ENCODE data around the gene FHOD3. TPM values are rescaled to one million over a fixed set of nuclear protein-coding genes. Genes with fewer than 3 reads are reported as not detected.

Gene FHOD3
- total and polyA plus RNA-seq, 9 of the 15 experiments (the other 6 are each of a cell fraction or from before 2014, with no cell fraction given) = 0.11 TPM; not detected in 8

DNA sequence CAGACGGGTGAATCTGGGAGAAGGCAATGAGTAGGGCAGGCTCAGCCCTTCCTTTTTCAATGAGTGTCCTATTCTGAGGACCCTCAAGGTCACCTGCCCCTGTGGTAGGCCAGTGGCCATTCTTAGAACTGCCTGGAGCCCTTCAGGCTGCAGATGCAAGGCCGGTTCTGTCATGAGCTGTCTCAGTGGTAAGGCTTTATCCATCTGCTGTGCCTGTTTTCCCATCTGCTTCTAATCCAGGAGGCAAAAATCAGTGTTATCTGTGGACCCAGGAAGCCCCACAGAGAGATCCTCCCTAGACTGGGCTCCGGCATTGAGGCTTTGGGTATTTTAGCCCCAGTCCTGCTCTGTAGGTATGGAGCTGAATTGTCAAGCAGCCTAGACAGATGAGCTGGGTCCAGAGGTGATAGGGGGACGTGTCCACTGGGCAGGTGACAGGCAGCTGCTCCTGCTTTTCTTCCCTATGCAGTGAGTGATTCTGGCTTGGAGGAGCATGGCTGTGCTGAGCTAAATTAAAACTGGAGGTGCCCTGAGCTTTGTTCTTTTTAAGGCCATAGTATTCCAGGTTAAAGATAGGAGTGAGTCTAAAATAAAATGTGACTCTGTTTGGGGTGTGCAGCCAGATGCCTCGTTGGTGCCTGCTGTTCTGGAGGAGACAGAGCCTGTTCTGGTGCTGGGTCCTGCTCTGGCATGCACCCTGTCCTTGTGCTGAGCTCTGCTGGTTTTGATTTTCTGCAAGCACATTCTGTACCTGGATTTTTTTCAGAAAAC is 92.5 kb downstream of the FHOD3 start:
- FAIRE-seq (no peak), DNase-seq (ENCODE audit: extremely low read depth in 1 of 4, low spot score in 3 of 4) (no peak), ATAC-seq (no peak; the same call in 1 of the 3 replicates)
- Histone ChIP-seq H3K4me1 (replicated peaks in 1 of 2; ENCODE audit: control insufficient read depth in 2 of 2, insufficient read depth in 2 of 2, low read length in 2 of 2) (no peaks in the 10 kb centered on the region), H3K4me2 (ENCODE audit: insufficient read depth, low read length) (no peak overlapping the region), H3K9me1 (ENCODE audit: control insufficient read depth, insufficient read depth, low read length) (no peaks in the 10 kb centered on the region), H3K9ac (ENCODE audit: insufficient read depth in 1 of 2, low read depth in 2 of 2, low read length in 2 of 2) (no peak overlapping the region), H2AFZ (ENCODE audit: low read depth, low read length) (no peak overlapping the region), H3K27ac (ENCODE audit: extremely low read depth, low read depth, low read length) (no peak overlapping the region), H3K79me2 (ENCODE audit: control insufficient read depth, insufficient read depth, low read length) (no peaks in the 10 kb centered on the region), H3K27me3 (ENCODE audit: control insufficient read depth in 2 of 2, insufficient read depth in 2 of 2, low read length in 2 of 2) (no peaks in the 10 kb centered on the region; a peak in 1 of 5 replicates), H3K9me3 (replicated peaks; ENCODE audit: control insufficient read depth, insufficient read depth, low read depth, low read length) (no peaks in the 10 kb centered on the region), H4K20me1 (replicated peaks; ENCODE audit: control insufficient read depth, insufficient read depth, low read length) (no peaks in the 10 kb centered on the region), H3K36me3 (ENCODE audit: control insufficient read depth, insufficient read depth, low read length) (no peaks in the 10 kb centered on the region), H3K4me3 (no peak overlapping the region)
- in situ Hi-C loops (cut with MboI) (no loop called here), intact Hi-C loops (cut with micrococcal nuclease) (no loop called here)
- no peak for TF ChIP-seq ZNF41 (CRISPR knock-in tag; conservative IDR thresholded peaks at IDR 0.05)
- TF ChIP-seq, protein P1, sequence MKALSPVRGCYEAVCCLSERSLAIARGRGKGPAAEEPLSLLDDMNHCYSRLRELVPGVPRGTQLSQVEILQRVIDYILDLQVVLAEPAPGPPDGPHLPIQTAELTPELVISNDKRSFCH (CRISPR knock-in tag; IDR thresholded peaks at IDR 0.05) = no peak
- TF ChIP-seq, protein P1 (tag; IDR thresholded peaks at IDR 0.05) = no peak
- TF ChIP-seq, protein P2, sequence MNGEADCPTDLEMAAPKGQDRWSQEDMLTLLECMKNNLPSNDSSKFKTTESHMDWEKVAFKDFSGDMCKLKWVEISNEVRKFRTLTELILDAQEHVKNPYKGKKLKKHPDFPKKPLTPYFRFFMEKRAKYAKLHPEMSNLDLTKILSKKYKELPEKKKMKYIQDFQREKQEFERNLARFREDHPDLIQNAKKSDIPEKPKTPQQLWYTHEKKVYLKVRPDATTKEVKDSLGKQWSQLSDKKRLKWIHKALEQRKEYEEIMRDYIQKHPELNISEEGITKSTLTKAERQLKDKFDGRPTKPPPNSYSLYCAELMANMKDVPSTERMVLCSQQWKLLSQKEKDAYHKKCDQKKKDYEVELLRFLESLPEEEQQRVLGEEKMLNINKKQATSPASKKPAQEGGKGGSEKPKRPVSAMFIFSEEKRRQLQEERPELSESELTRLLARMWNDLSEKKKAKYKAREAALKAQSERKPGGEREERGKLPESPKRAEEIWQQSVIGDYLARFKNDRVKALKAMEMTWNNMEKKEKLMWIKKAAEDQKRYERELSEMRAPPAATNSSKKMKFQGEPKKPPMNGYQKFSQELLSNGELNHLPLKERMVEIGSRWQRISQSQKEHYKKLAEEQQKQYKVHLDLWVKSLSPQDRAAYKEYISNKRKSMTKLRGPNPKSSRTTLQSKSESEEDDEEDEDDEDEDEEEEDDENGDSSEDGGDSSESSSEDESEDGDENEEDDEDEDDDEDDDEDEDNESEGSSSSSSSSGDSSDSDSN (IDR thresholded peaks at IDR 0.05; ENCODE audit: borderline replicate concordance in 1 of 2, low read depth in 2 of 2, low read length in 2 of 2) = no peak
- no peak for TF ChIP-seq POLR3G (IDR thresholded peaks at IDR 0.05; ENCODE audit: extremely low read depth, insufficient read length, insufficient replicate concordance)
- no peak for TF ChIP-seq BDP1 (IDR thresholded peaks at IDR 0.05; ENCODE audit: insufficient read depth, insufficient read length)
- no peak for TF ChIP-seq EP300 (IDR thresholded peaks at IDR 0.05; ENCODE audit: low read length)
- no peak for TF ChIP-seq PURB (CRISPR knock-in tag; IDR thresholded peaks at IDR 0.05; ENCODE audit: low read depth)
- TF ChIP-seq, protein P3, sequence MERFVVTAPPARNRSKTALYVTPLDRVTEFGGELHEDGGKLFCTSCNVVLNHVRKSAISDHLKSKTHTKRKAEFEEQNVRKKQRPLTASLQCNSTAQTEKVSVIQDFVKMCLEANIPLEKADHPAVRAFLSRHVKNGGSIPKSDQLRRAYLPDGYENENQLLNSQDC (CRISPR knock-in tag; IDR thresholded peaks at IDR 0.05) = no peak
- TF ChIP-seq BRF1 (IDR thresholded peaks at IDR 0.05; ENCODE audit: borderline replicate concordance, extremely low read depth, insufficient read length) = no peak
- no peak for TF ChIP-seq SETDB1 (IDR thresholded peaks at IDR 0.05; ENCODE audit: low read length)
- no peak for TF ChIP-seq NR2C1 (IDR thresholded peaks at IDR 0.05)
- TF ChIP-seq NR2C1 (tag; IDR thresholded peaks at IDR 0.05) = no peak
- no peak for TF ChIP-seq SIRT6 (IDR thresholded peaks at IDR 0.05; ENCODE audit: low read depth, low read length)
- no peak for TF ChIP-seq ETV1 (tag; conservative IDR thresholded peaks at IDR 0.05; ENCODE audit: low read depth)
- no TSS peak for BruUV-seq (replicated peaks)
- under 1% methylated on average over 5 of the region's 5 CpGs for WGBS (ENCODE audit: insufficient coverage, low coverage, missing lambda C conversion rate)
- POLR2A ChIA-PET = interaction anchor here (0.6 kb wide), 1 partner anchor 92 kb away, joined by 3 read pairs; no protein-coding TSS in a partner anchor
- CTCF ChIA-PET (ENCODE audit: low intra/inter-chr PET ratio) = no interaction called here

Measured in K562 (cell line).